ENCODE measurements around the gene SYMPK. TPM values are rescaled to one million over a fixed set of nuclear protein-coding genes. Genes with fewer than 3 reads are reported as not detected.
A peak's percentile ranks its signal among the peaks of the same experiment; 100 is the strongest.

The SYMPK gene
- total and polyA plus RNA-seq, 8 donors = 32.2 to 420 (median 79.8) TPM

GRCh38 chr19:45784096-45784495 is 78.9 kb downstream of the SYMPK start:
- no peak for DNase-seq
- no peak for TF ChIP-seq CTCF (IDR thresholded peaks at IDR 0.05)
- no peak for TF ChIP-seq POLR2AphosphoS5 (IDR thresholded peaks at IDR 0.05)
- no peak for TF ChIP-seq POLR2A (IDR thresholded peaks at IDR 0.05)
- Histone ChIP-seq H3K4me1 (peaks cover 40 to 67% (median 60%) of the 10 kb centered on the region in 4 donors), H3K27me3 (peaks cover 0 to 65% (median 0%) of the 10 kb centered on the region in 3 donors), H3K9me3 (no peaks in the 10 kb centered on the region), H3K4me3 (no peak overlapping the region), H3K27ac (peak overlapping the region; percentile 7 to 88 (median 86)), H3K36me3 (peaks cover 38 to 48% (median 41%) of the 10 kb centered on the region in 4 donors)
- 70 to 90% (median 82%) methylated on average over 2 to 4 of the region's 4 CpGs for WGBS, 5 donors
- intact Hi-C loops (cut with DNase I; ENCODE audit: low total_unique reads) = no loop called here

- WGBS, 5 donors = 53 to 74% (median 63%) methylated on average over 25 to 26 of the region's 26 CpGs
- H3K36me3 ChIP-seq = peaks cover 33 to 47% (median 37%) of the 10 kb centered on the region in 4 donors
- H3K4me1 ChIP-seq = peaks cover 50 to 77% (median 68%) of the 10 kb centered on the region in 4 donors
- peak in 1 of 2 donors; percentile 60 for DNase-seq
- TF ChIP-seq CTCF (IDR thresholded peaks at IDR 0.05) (no peak), POLR2A (IDR thresholded peaks at IDR 0.05) (no peak), EP300 (IDR thresholded peaks at IDR 0.05) (peak; percentile 50), POLR2AphosphoS5 (IDR thresholded peaks at IDR 0.05) (peak in 2 of 3 donors; percentile 32 to 43)
- peak overlapping the region; percentile 55 to 88 (median 86) for H3K27ac ChIP-seq
- peak overlapping the region; percentile 54 to 71 (median 64) for H3K4me3 ChIP-seq
- intact Hi-C loops (cut with DNase I; ENCODE audit: low total_unique reads) = no loop called here
- H3K27me3 ChIP-seq = peaks cover 0 to 65% (median 0%) of the 10 kb centered on the region in 3 donors
- no peaks in the 10 kb centered on the region for H3K9me3 ChIP-seq
Observed at GRCh38 chr19:45782820-45783785, 79.8 kb downstream of the SYMPK start.

- Histone ChIP-seq H3K4me1 (peaks cover 53 to 82% (median 70%) of the 10 kb centered on the region in 4 donors), H3K27ac (peak within 1 kb of the TSS; percentile 55 to 88 (median 86)), H3K27me3 (peaks cover 0 to 66% (median 0%) of the 10 kb centered on the region in 3 donors), H3K36me3 (peaks cover 34 to 47% (median 37%) of the 10 kb centered on the region in 4 donors), H3K4me3 (peak within 1 kb of the TSS; percentile 54 to 71 (median 64)), H3K9me3 (no peaks in the 10 kb centered on the region)
- intact Hi-C loops (cut with DNase I; ENCODE audit: low total_unique reads) = no loop called here
- WGBS, 5 donors = 0 to 26% (median 12%) methylated on average over 2 to 18 of the region's 18 CpGs
- TF ChIP-seq EP300 (IDR thresholded peaks at IDR 0.05) = no peak
- TF ChIP-seq POLR2A (IDR thresholded peaks at IDR 0.05) = no peak
- TF ChIP-seq POLR2AphosphoS5 (IDR thresholded peaks at IDR 0.05) = no peak
- TF ChIP-seq CTCF (IDR thresholded peaks at IDR 0.05) = no peak
- DNase-seq = peak in 1 of 2 donors; percentile 65
Observed at GRCh38 chr19:45782162-45782691, 80.7 kb downstream of the SYMPK start, which contains the start of gene DMPK. Gene DMPK (minus strand): TSS chr19:45782490. CDS start chr19:45782352, 138 bp downstream.
